Dedifferentiated amniotic fluid mesenchymal stem cell (primary cell): ENCODE measurements around the gene RTEL1.
A peak's percentile ranks its signal among the peaks of the same experiment; 100 is the strongest.
"Not testable (repeated sequence)": the region's sequence is repeated elsewhere in the genome, so short reads cannot be mapped to it uniquely, and the experiment has no call there.

Experiments used
- DNase-seq: peaks from one replicate; pipeline ENCODE4 v3.0.0-alpha.2; 2016; ENCODE audit errors: extremely low spot score

The RTEL1 gene

GRCh38 chr20:63648895-63649589 is 9.1 kb upstream of the RTEL1 start:
- no peak for DNase-seq

GRCh38 chr20:63650486-63650885 is 7.6 kb upstream of the RTEL1 start:
- not testable (repeated sequence) for DNase-seq

- DNase-seq = no peak
Observed at GRCh38 chr20:63651942-63652191, 6.2 kb upstream of the RTEL1 start.

- no peak for DNase-seq
Observed at GRCh38 chr20:63652192-63652980, 5.7 kb upstream of the RTEL1 start.

GRCh38 chr20:63653041-63653973 is 4.8 kb upstream of the RTEL1 start, which contains the start of gene STMN3:
Gene STMN3, minus strand, starts transcription at chr20:63653424. Its CDS starts 79 bp downstream, at chr20:63653345.
- peak; percentile 55 for DNase-seq

- DNase-seq = no peak
Observed at GRCh38 chr20:63653974-63654668, 4.0 kb upstream of the RTEL1 start.

- no peak for DNase-seq
Observed at GRCh38 chr20:63655249-63655648, 2.9 kb upstream of the RTEL1 start.

GRCh38 chr20:63656451-63656850 is 1.7 kb upstream of the RTEL1 start:
- no peak for DNase-seq

- no peak for DNase-seq
Observed at GRCh38 chr20:63657260-63657936, 714 bp upstream of the RTEL1 start.

GRCh38 chr20:63658749-63659187 is 656 bp downstream of the RTEL1 start:
- peak; percentile 22 for DNase-seq

GRCh38 chr20:63659370-63659769 is 1.3 kb downstream of the RTEL1 start:
- no peak for DNase-seq

GRCh38 chr20:63660174-63660573 is 2.1 kb downstream of the RTEL1 start:
- not testable (repeated sequence) for DNase-seq

GRCh38 chr20:63660622-63661021 is 2.5 kb downstream of the RTEL1 start:
- DNase-seq = no peak

GRCh38 chr20:63661108-63661507 is 3.0 kb downstream of the RTEL1 start:
- no peak for DNase-seq

GRCh38 chr20:63661959-63662812 is 4.1 kb downstream of the RTEL1 start:
- no peak for DNase-seq

- no peak for DNase-seq
Observed at GRCh38 chr20:63662813-63663189, 4.7 kb downstream of the RTEL1 start.

- DNase-seq = no peak
Observed at GRCh38 chr20:63663332-63664066, 5.4 kb downstream of the RTEL1 start.

GRCh38 chr20:63664143-63664851 is 6.2 kb downstream of the RTEL1 start:
- no peak for DNase-seq
